ENCODE data around the gene C5orf63. TPM values are rescaled to one million over a fixed set of nuclear protein-coding genes. Genes with fewer than 3 reads are reported as not detected.

The C5orf63 gene
- total and polyA plus RNA-seq, 2 donors (not counting 1 experiment from before 2014, with no cell fraction given): 10.3 to 20.0 TPM

GRCh38 chr5:127096328-127096993, 23.2 kb upstream of the C5orf63 start:
- ChIA-PET POLR2A (no interaction called here), CTCF (no interaction called here)
- H4K20me1 ChIP-seq (ENCODE audit: control insufficient read depth, insufficient read depth, low read length, poor library complexity, severe bottlenecking): no peaks in the 10 kb centered on the region
- intact Hi-C loops (cut with micrococcal nuclease): no loop called here
- H3K27me3 Mint-ChIP-seq: peaks cover 7% of the 10 kb centered on the region
- ATAC-seq (ENCODE audit: low read depth) (no peak), DNase-seq (no peak)
- no peak overlapping the region for H2AFZ ChIP-seq (ENCODE audit: insufficient read depth, low read depth, low read length, poor library complexity, severe bottlenecking)
- H3K79me2 ChIP-seq (ENCODE audit: control insufficient read depth, insufficient read depth, low read length): no peaks in the 10 kb centered on the region
- H3K9me3 ChIP-seq (ENCODE audit: control extremely low read depth in 1 of 3, control insufficient read depth in 2 of 3, insufficient read depth in 1 of 3, low read length in 2 of 3): no peaks in the 10 kb centered on the region
- no peak overlapping the region for H3K4me3 Mint-ChIP-seq
- H3K27me3 ChIP-seq (replicated peaks in 1 of 4; ENCODE audit: control extremely low read depth in 1 of 4, control insufficient read depth in 3 of 4, insufficient read depth in 4 of 4, low read length in 3 of 4): no peaks in the 10 kb centered on the region
- WGBS (ENCODE audit: insufficient coverage): 93% methylated on average over 5 of the region's 9 CpGs
- H3K36me3 ChIP-seq (replicated peaks in 1 of 2; ENCODE audit: control extremely low read depth in 1 of 2, control insufficient read depth in 1 of 2, extremely low read depth in 1 of 2, insufficient read depth in 2 of 2, low read length in 1 of 2): no peaks in the 10 kb centered on the region
- no peak overlapping the region for H3K27ac ChIP-seq (ENCODE audit: low read length in 2 of 2)
- H3K27ac Mint-ChIP-seq: no peak overlapping the region
- TF ChIP-seq CTCF (IDR thresholded peaks at IDR 0.05) (no peak), EZH2 (IDR thresholded peaks at IDR 0.05; ENCODE audit: borderline replicate concordance, insufficient read depth, low read depth, low read length, poor library complexity, severe bottlenecking) (no peak)
- no peaks in the 10 kb centered on the region for H3K4me1 ChIP-seq (ENCODE audit: control insufficient read depth in 2 of 2, insufficient read depth in 2 of 2, low read length in 2 of 2)
- H3K4me2 ChIP-seq (replicated peaks; ENCODE audit: low read depth, low read length, poor library complexity, severe bottlenecking): no peak overlapping the region
- H3K9ac ChIP-seq (ENCODE audit: low read length): no peak overlapping the region
- H3K4me1 Mint-ChIP-seq: no peaks in the 10 kb centered on the region
- no peaks in the 10 kb centered on the region for H3K9me3 Mint-ChIP-seq (ENCODE audit: insufficient read depth)
- no peak overlapping the region for H3K4me3 ChIP-seq (ENCODE audit: control extremely low read depth in 1 of 5, extremely low read depth in 1 of 5, insufficient read depth in 1 of 5, low read depth in 2 of 5, low read length in 4 of 5)

GRCh38 chr5:127094161-127094814, 21.0 kb upstream of the C5orf63 start:
- WGBS (ENCODE audit: insufficient coverage): 100% methylated on average over 1 of the region's 2 CpGs
- no peak overlapping the region for H2AFZ ChIP-seq (ENCODE audit: insufficient read depth, low read depth, low read length, poor library complexity, severe bottlenecking)
- no peak overlapping the region for H3K4me3 Mint-ChIP-seq
- H3K36me3 ChIP-seq (replicated peaks in 1 of 2; ENCODE audit: control extremely low read depth in 1 of 2, control insufficient read depth in 1 of 2, extremely low read depth in 1 of 2, insufficient read depth in 2 of 2, low read length in 1 of 2): no peaks in the 10 kb centered on the region
- ChIA-PET POLR2A (no interaction called here), CTCF (interaction anchor here (0.6 kb wide), 1 partner anchor 298 kb away, joined by 4 read pairs; no protein-coding TSS in a partner anchor)
- H3K9me3 Mint-ChIP-seq (ENCODE audit: insufficient read depth): no peaks in the 10 kb centered on the region
- H3K4me3 ChIP-seq (ENCODE audit: control extremely low read depth in 1 of 5, extremely low read depth in 1 of 5, insufficient read depth in 1 of 5, low read depth in 2 of 5, low read length in 4 of 5): no peak overlapping the region
- H3K4me1 ChIP-seq (ENCODE audit: control insufficient read depth in 2 of 2, insufficient read depth in 2 of 2, low read length in 2 of 2): peaks cover 0 to 1% of the 10 kb centered on the region in 2 donors
- no peak overlapping the region for H3K9ac ChIP-seq (ENCODE audit: low read length)
- H3K27me3 Mint-ChIP-seq: peaks cover 7% of the 10 kb centered on the region
- TF ChIP-seq CTCF (IDR thresholded peaks at IDR 0.05) (no peak), EZH2 (IDR thresholded peaks at IDR 0.05; ENCODE audit: borderline replicate concordance, insufficient read depth, low read depth, low read length, poor library complexity, severe bottlenecking) (no peak)
- H3K27ac ChIP-seq (ENCODE audit: low read length in 2 of 2): no peak overlapping the region
- H3K4me2 ChIP-seq (replicated peaks; ENCODE audit: low read depth, low read length, poor library complexity, severe bottlenecking): no peak overlapping the region
- DNase-seq (no peak), ATAC-seq (ENCODE audit: low read depth) (no peak)
- H3K4me1 Mint-ChIP-seq: peaks cover under 1% of the 10 kb centered on the region
- intact Hi-C loops (cut with micrococcal nuclease): loop anchor here (5.0 kb wide), 1 partner anchor 58 kb away; no protein-coding TSS in a partner anchor
- no peaks in the 10 kb centered on the region for H3K79me2 ChIP-seq (ENCODE audit: control insufficient read depth, insufficient read depth, low read length)
- no peaks in the 10 kb centered on the region for H4K20me1 ChIP-seq (ENCODE audit: control insufficient read depth, insufficient read depth, low read length, poor library complexity, severe bottlenecking)
- no peaks in the 10 kb centered on the region for H3K9me3 ChIP-seq (ENCODE audit: control extremely low read depth in 1 of 3, control insufficient read depth in 2 of 3, insufficient read depth in 1 of 3, low read length in 2 of 3)
- H3K27me3 ChIP-seq (replicated peaks in 1 of 4; ENCODE audit: control extremely low read depth in 1 of 4, control insufficient read depth in 3 of 4, insufficient read depth in 4 of 4, low read length in 3 of 4): no peaks in the 10 kb centered on the region
- H3K27ac Mint-ChIP-seq: no peak overlapping the region
